SJSA1 (cell line): ENCODE data around the gene RANBP6. TPM values are rescaled to one million over a fixed set of nuclear protein-coding genes. Genes with fewer than 3 reads are reported as not detected.
"Not testable (repeated sequence)": the region's sequence is repeated elsewhere in the genome, so short reads cannot be mapped to it uniquely, and the experiment has no call there.

Experiments used
- DNase-seq, 2 experiments: peaks; one replicate each; pipeline ENCODE4 v3.0.0-alpha.2; 2015 to 2020; ENCODE audit warnings: low spot score in 2 of 2, low read depth in 1 of 2
- H3K27ac ChIP-seq: fragments of 250-450 bp; sonication (Bioruptor Pico); 2 replicates; pipeline ENCODE4 v1.5.1; 2020; ENCODE audit warnings: mild to moderate bottlenecking, moderate library complexity
- H3K27me3 ChIP-seq: fragments of 250-450 bp; sonication (Bioruptor Pico); replicated peaks from 2 replicates; pipeline ENCODE4 v1.5.1; 2020; ENCODE audit warnings: mild to moderate bottlenecking, moderate library complexity
- H3K36me3 ChIP-seq: fragments of 250-450 bp; sonication (Bioruptor Pico); 2 replicates; pipeline ENCODE4 v1.5.1; 2020; ENCODE audit warnings: mild to moderate bottlenecking
- H3K4me1 ChIP-seq: fragments of 250-450 bp; sonication (Bioruptor Pico); replicated peaks from 2 replicates; pipeline ENCODE4 v1.6.1; 2021; ENCODE audit warnings: mild to moderate bottlenecking
- H3K4me3 ChIP-seq: fragments of 250-450 bp; sonication (Bioruptor Pico); 2 replicates; pipeline ENCODE4 v1.5.1; 2020; ENCODE audit warnings: mild to moderate bottlenecking
- H3K9me3 ChIP-seq: fragments of 250-450 bp; sonication (Bioruptor Pico); replicated peaks from 2 replicates; pipeline ENCODE4 v1.5.1; 2020; ENCODE audit warnings: mild to moderate bottlenecking
- total RNA-seq: library from RNA; depleted of rRNA; stranded (reverse); fragments of >200 nt; shearing (Covaris generic); gene quantifications from 2 replicates; pipeline ENCODE4 v1.2.3, GENCODE V29; 2014; rRNA removed

RANBP6 gene
- 13.3 and 16.4 TPM in 2 replicates for total RNA-seq

- Histone ChIP-seq H3K36me3 (peaks cover 6% of the 10 kb centered on the region), H3K27me3 (no peaks in the 10 kb centered on the region), H3K9me3 (no peaks in the 10 kb centered on the region), H3K4me1 (peaks cover 7% of the 10 kb centered on the region), H3K27ac (peak within 1 kb of the TSS; percentile 73), H3K4me3 (peak within 1 kb of the TSS; percentile 54)
- peak; percentile 66 to 79 for DNase-seq
These were observed at the start of gene RANBP6 for GRCh38 chr9:6015278-6016157. Gene RANBP6, minus strand, starts transcription at chr9:6015624. Its CDS starts 17 bp downstream, at chr9:6015607.

DNA sequence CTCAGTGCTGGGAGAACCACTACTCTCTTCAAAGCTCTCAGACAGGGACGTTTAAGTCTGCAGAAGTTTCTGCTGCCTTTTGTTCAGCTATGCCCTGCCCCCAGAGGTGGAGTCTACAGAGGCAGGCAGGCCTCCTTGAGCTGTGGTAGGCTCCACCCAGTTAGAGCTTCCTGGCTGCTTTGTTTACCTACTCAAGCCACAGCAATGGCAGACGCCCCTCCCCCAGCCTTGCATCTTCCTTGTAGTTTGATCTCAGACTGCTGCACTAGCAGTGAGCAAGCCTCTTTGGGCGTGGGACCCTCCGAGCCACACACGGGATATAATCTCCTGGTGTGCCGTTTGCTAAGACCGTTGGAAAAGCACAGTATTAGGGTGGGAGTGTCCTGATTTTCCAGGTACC lies 47.7 kb upstream of the RANBP6 start:
- not testable (repeated sequence) for DNase-seq, H3K27ac ChIP-seq, H3K36me3 ChIP-seq, H3K27me3 ChIP-seq, H3K9me3 ChIP-seq, H3K4me1 ChIP-seq, H3K4me3 ChIP-seq

DNA sequence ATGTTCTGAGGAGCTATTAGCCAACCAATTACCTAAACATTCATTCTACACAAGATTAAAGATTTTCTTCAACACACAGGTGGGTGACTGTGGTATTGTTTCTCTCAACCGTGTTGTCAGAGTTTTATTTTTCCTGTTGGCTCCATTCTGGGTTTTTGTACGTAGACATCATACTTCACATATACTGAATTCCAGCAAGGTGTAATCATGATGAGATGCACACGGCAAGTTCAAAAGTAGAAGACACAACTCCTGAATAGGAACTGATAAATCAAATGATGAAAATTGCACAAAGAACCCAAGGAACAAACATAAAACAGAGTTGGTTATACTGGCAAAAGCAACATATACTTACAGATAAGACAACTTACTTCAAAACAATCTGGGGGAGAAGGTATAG lies 40.2 kb upstream of the RANBP6 start:
- Histone ChIP-seq H3K9me3 (no peaks in the 10 kb centered on the region), H3K27me3 (no peaks in the 10 kb centered on the region), H3K4me3 (no peak overlapping the region), H3K4me1 (no peaks in the 10 kb centered on the region), H3K27ac (no peak overlapping the region), H3K36me3 (no peaks in the 10 kb centered on the region)
- no peak for DNase-seq

DNA sequence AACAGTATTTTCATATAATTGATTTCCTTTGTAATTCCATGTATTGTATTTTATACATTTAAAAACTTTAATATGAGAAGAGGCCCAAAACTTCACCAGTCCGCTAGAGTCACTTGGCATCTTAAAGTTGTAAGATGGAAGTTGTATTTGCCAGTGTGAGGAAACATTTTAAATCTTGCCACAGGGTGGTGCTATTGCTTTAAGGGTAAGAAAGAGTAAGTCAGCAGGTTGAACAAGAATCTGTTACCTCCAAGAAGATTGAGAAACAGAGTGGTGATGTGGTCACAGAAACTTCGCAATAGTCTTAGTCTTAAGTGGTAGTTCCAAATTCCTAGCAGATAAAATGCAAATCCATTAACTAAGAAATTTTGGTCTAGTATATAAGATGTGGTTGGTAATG lies 39.8 kb upstream of the RANBP6 start:
- H3K4me3 ChIP-seq = no peak overlapping the region
- no peaks in the 10 kb centered on the region for H3K9me3 ChIP-seq
- H3K4me1 ChIP-seq = no peaks in the 10 kb centered on the region
- peak in 1 of 2 experiments; percentile 17 for DNase-seq
- H3K27ac ChIP-seq = no peak overlapping the region
- H3K27me3 ChIP-seq = no peaks in the 10 kb centered on the region
- no peaks in the 10 kb centered on the region for H3K36me3 ChIP-seq

DNA sequence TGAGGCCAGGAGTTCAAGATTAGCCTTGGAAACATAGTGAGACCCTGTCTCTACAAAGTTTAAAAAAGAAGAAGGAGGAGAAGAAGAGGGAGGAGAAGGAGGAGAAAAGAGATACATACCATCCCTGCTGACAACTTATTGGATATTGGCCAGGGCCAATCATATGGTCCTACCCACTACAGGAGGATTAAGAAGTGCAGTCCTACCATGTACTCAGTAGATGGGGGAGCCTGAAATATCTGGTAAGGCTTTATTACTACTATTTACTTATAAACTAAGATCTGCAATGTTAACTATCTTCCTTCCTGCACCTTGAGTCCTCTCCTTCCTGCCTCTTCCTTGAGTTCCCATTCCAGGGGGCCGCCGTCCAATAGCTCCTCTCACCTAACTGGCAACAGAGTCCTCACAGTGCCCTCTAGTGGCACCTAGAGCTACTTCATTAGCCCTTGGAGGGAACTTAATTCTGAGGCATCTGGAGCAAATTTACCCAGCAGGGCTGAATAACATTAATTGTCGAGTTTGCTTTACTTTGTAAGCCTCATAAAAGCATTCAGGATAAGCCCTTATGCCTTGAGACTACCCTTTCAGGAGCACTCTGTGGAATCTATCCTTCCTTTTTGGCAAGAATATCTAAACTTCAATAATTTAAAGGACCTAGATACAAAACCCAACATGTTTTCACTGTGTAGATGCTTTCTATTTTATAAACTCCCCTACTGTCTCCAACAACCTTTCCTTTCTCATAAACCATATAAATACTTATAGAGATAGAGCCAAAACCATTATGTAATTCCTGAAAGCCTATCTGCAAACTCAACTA lies 39.1 kb upstream of the RANBP6 start:
- H3K4me1 ChIP-seq = no peaks in the 10 kb centered on the region
- H3K27ac ChIP-seq = no peak overlapping the region
- H3K27me3 ChIP-seq = no peaks in the 10 kb centered on the region
- no peaks in the 10 kb centered on the region for H3K9me3 ChIP-seq
- H3K36me3 ChIP-seq = no peaks in the 10 kb centered on the region
- no peak overlapping the region for H3K4me3 ChIP-seq
- DNase-seq = peak; percentile 30 to 48

GRCh38 chr9:6052293-6052919 lies 37.0 kb upstream of the RANBP6 start:
- H3K4me1 ChIP-seq = no peaks in the 10 kb centered on the region
- H3K36me3 ChIP-seq = no peaks in the 10 kb centered on the region
- H3K4me3 ChIP-seq = no peak overlapping the region
- H3K27ac ChIP-seq = no peak overlapping the region
- H3K27me3 ChIP-seq = no peaks in the 10 kb centered on the region
- no peak for DNase-seq
- H3K9me3 ChIP-seq = no peaks in the 10 kb centered on the region

GRCh38 chr9:6051511-6051950 lies 36.1 kb upstream of the RANBP6 start:
- Histone ChIP-seq H3K27ac (no peak overlapping the region), H3K36me3 (no peaks in the 10 kb centered on the region), H3K4me3 (no peak overlapping the region), H3K9me3 (no peaks in the 10 kb centered on the region), H3K4me1 (no peaks in the 10 kb centered on the region), H3K27me3 (no peaks in the 10 kb centered on the region)
- no peak for DNase-seq

DNA sequence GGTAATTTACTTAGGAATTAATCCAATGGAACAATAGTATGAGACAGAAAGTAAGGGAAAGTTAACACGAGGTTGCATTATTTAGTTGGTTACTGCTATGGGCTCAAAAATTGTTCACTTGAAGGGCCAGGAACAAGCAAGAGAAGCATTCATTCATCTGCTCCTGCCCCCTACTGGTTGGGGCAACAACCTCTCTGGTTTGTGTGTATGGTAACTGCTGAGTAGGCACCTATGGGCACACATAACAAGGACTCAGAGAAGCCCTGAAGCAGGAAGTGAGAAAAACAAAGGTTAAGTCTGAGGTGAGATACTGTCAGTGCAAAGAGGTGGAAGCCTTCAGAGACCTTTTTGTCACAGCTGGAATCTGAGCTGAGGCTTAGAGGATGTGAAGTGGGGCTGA lies 34.4 kb upstream of the RANBP6 start:
- no peaks in the 10 kb centered on the region for H3K4me1 ChIP-seq
- no peak overlapping the region for H3K27ac ChIP-seq
- H3K27me3 ChIP-seq = no peaks in the 10 kb centered on the region
- no peak overlapping the region for H3K4me3 ChIP-seq
- no peak for DNase-seq
- no peaks in the 10 kb centered on the region for H3K36me3 ChIP-seq
- H3K9me3 ChIP-seq = no peaks in the 10 kb centered on the region

GRCh38 chr9:6048039-6048438 lies 32.6 kb upstream of the RANBP6 start:
- Histone ChIP-seq H3K4me3 (no peak overlapping the region), H3K4me1 (no peaks in the 10 kb centered on the region), H3K27me3 (no peaks in the 10 kb centered on the region), H3K9me3 (no peaks in the 10 kb centered on the region), H3K27ac (no peak overlapping the region), H3K36me3 (no peaks in the 10 kb centered on the region)
- no peak for DNase-seq

GRCh38 chr9:6047020-6047419 lies 31.6 kb upstream of the RANBP6 start:
- H3K9me3 ChIP-seq = no peaks in the 10 kb centered on the region
- no peak overlapping the region for H3K27ac ChIP-seq
- H3K36me3 ChIP-seq = no peaks in the 10 kb centered on the region
- DNase-seq = no peak
- H3K4me3 ChIP-seq = no peak overlapping the region
- H3K4me1 ChIP-seq = no peaks in the 10 kb centered on the region
- no peaks in the 10 kb centered on the region for H3K27me3 ChIP-seq

- no peak for DNase-seq
- Histone ChIP-seq H3K4me3 (no peak overlapping the region), H3K27me3 (no peaks in the 10 kb centered on the region), H3K4me1 (no peaks in the 10 kb centered on the region), H3K27ac (no peak overlapping the region), H3K36me3 (no peaks in the 10 kb centered on the region), H3K9me3 (no peaks in the 10 kb centered on the region)
These were observed 29.9 kb upstream of the RANBP6 start for GRCh38 chr9:6045364-6045763.

DNA sequence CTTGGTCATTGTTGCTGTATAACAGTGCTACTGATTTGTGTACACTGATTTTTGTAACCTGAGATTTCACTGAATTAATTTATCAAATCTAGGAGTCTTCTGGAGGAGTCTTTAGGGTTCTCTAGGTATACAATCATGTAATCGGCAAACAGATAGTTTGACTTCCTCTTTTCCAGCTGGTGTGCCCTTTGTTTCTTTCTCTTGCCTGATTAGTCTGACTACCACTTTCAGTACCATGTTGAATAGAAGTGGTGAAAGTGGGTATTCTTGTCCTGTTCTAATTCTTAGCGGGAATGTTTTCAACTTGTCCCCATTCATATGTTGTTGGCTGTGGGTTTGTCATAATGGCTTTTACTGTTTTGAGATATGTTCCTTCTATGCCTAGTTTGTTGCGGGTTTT lies 24.7 kb upstream of the RANBP6 start:
- Histone ChIP-seq H3K36me3 (no peaks in the 10 kb centered on the region), H3K27me3 (no peaks in the 10 kb centered on the region), H3K27ac (no peak overlapping the region), H3K4me1 (no peaks in the 10 kb centered on the region), H3K4me3 (no peak overlapping the region), H3K9me3 (no peaks in the 10 kb centered on the region)
- no peak for DNase-seq

GRCh38 chr9:6036391-6036790 lies 21.0 kb upstream of the RANBP6 start:
- no peaks in the 10 kb centered on the region for H3K9me3 ChIP-seq
- no peak for DNase-seq
- no peaks in the 10 kb centered on the region for H3K36me3 ChIP-seq
- no peaks in the 10 kb centered on the region for H3K27me3 ChIP-seq
- H3K27ac ChIP-seq = no peak overlapping the region
- H3K4me1 ChIP-seq = no peaks in the 10 kb centered on the region
- no peak overlapping the region for H3K4me3 ChIP-seq

- Histone ChIP-seq H3K27me3 (no peaks in the 10 kb centered on the region), H3K9me3 (no peaks in the 10 kb centered on the region), H3K4me3 (no peak overlapping the region), H3K36me3 (no peaks in the 10 kb centered on the region), H3K4me1 (no peaks in the 10 kb centered on the region), H3K27ac (no peak overlapping the region)
- DNase-seq = no peak
These were observed 19.5 kb upstream of the RANBP6 start for GRCh38 chr9:6034954-6035353.
